ENCODE data around the gene MYCBPAP. TPM values are rescaled to one million over a fixed set of nuclear protein-coding genes. Genes with fewer than 3 reads are reported as not detected.
A peak's percentile ranks its signal among the peaks of the same experiment; 100 is the strongest.

The MYCBPAP gene
- total and polyA plus RNA-seq, 7 experiments from 2014 or later = 0.59 to 9.0 (median 5.1) TPM; not detected in 1

- intact Hi-C loops (cut with micrococcal nuclease) = no loop called here
Observed at GRCh38 chr17:50499721-50500120, 8.5 kb upstream of the MYCBPAP start.

GRCh38 chr17:50501054-50501453 is 7.2 kb upstream of the MYCBPAP start:
- H3K27me3 Mint-ChIP-seq = peaks cover 0 to 3% (median 0%) of the 10 kb centered on the region in 5 donors
- ATAC-seq (no peak), DNase-seq (peak in 1 of 9 donors; percentile 18)
- H3K4me3 Mint-ChIP-seq = no peak overlapping the region
- H3K36me3 Mint-ChIP-seq = no peaks in the 10 kb centered on the region
- no peaks in the 10 kb centered on the region for H3K36me3 ChIP-seq (ENCODE audit: control insufficient read depth in 2 of 3, insufficient read depth in 3 of 3, low read length in 3 of 3)
- peaks cover 0 to 23% (median 13%) of the 10 kb centered on the region in 7 donors for H3K4me1 Mint-ChIP-seq
- POLR2A ChIA-PET = interaction anchor here (0.9 to 1.5 kb wide), 3 partner anchors 8 to 21 kb away, joined by 3 to 5 read pairs (median 3); no protein-coding TSS in a partner anchor
- no peak overlapping the region for H3K27ac Mint-ChIP-seq
- H3K27ac ChIP-seq (ENCODE audit: low read depth, low read length) = no peak overlapping the region
- no peak overlapping the region for H3K4me3 ChIP-seq (ENCODE audit: low read length)
- no peaks in the 10 kb centered on the region for H3K9me3 ChIP-seq (ENCODE audit: control insufficient read depth in 2 of 3, low read length in 3 of 3)
- CTCF ChIA-PET = interaction anchor here (0.6 to 2.5 kb wide), 5 partner anchors 16 to 55 kb away, joined by 3 to 13 read pairs (median 7); partner anchors contain the start of gene RSAD1
- no peaks in the 10 kb centered on the region for H3K27me3 ChIP-seq (ENCODE audit: control insufficient read depth in 2 of 2, insufficient read depth in 2 of 2, low read length in 2 of 2)
- H3K4me1 ChIP-seq (ENCODE audit: control insufficient read depth in 2 of 2, insufficient read depth in 2 of 2, low read length in 2 of 2) = peaks cover 0 to 8% of the 10 kb centered on the region in 2 donors
- intact Hi-C loops (cut with micrococcal nuclease) = loop anchor here in 1 of 2 donors (1.0 kb wide), 2 partner anchors 23 to 139 kb away; partner anchors contain the start of gene RSAD1
- H3K9me3 Mint-ChIP-seq = no peaks in the 10 kb centered on the region

More at GRCh38 chr17:50499721-50500120, 8.5 kb upstream of the MYCBPAP start:
- Mint-ChIP-seq H3K4me3 (no peak overlapping the region), H3K4me1 (peaks cover 0 to 16% (median 10%) of the 10 kb centered on the region in 7 donors), H3K9me3 (no peaks in the 10 kb centered on the region), H3K27me3 (peaks cover 0 to 7% (median 0%) of the 10 kb centered on the region in 5 donors), H3K27ac (no peak overlapping the region), H3K36me3 (no peaks in the 10 kb centered on the region)
- no peak for ATAC-seq
- CTCF ChIA-PET = interaction anchor here (0.7 to 2.3 kb wide), 2 partner anchors 12 to 18 kb away, joined by 3 to 7 read pairs; no protein-coding TSS in a partner anchor
- H3K27ac ChIP-seq (ENCODE audit: low read depth, low read length) = no peak overlapping the region
- POLR2A ChIA-PET = interaction anchor here (1.5 kb wide), 1 partner anchor 20 kb away, joined by 3 read pairs; no protein-coding TSS in a partner anchor
- peaks cover 0 to 7% of the 10 kb centered on the region in 2 donors for H3K4me1 ChIP-seq (ENCODE audit: control insufficient read depth in 2 of 2, insufficient read depth in 2 of 2, low read length in 2 of 2)
- DNase-seq = no peak
- H3K36me3 ChIP-seq (ENCODE audit: control insufficient read depth in 2 of 3, insufficient read depth in 3 of 3, low read length in 3 of 3) = no peaks in the 10 kb centered on the region
- no peaks in the 10 kb centered on the region for H3K27me3 ChIP-seq (ENCODE audit: control insufficient read depth in 2 of 2, insufficient read depth in 2 of 2, low read length in 2 of 2)
- no peaks in the 10 kb centered on the region for H3K9me3 ChIP-seq (ENCODE audit: control insufficient read depth in 2 of 3, low read length in 3 of 3)
- no peak overlapping the region for H3K4me3 ChIP-seq (ENCODE audit: low read length)

GRCh38 chr17:50502301-50502990 is 5.8 kb upstream of the MYCBPAP start:
- intact Hi-C loops (cut with micrococcal nuclease) = no loop called here
- H3K4me3 Mint-ChIP-seq = no peak overlapping the region
- Histone ChIP-seq H3K4me1 (ENCODE audit: control insufficient read depth in 2 of 2, insufficient read depth in 2 of 2, low read length in 2 of 2) (peaks cover 0 to 8% of the 10 kb centered on the region in 2 donors), H3K9me3 (ENCODE audit: control insufficient read depth in 2 of 3, low read length in 3 of 3) (no peaks in the 10 kb centered on the region), H3K36me3 (ENCODE audit: control insufficient read depth in 2 of 3, insufficient read depth in 3 of 3, low read length in 3 of 3) (no peaks in the 10 kb centered on the region), H3K4me3 (ENCODE audit: low read length) (no peak overlapping the region), H3K27me3 (ENCODE audit: control insufficient read depth in 2 of 2, insufficient read depth in 2 of 2, low read length in 2 of 2) (no peaks in the 10 kb centered on the region), H3K27ac (ENCODE audit: low read depth, low read length) (no peak overlapping the region)
- ChIA-PET POLR2A (interaction anchor here (0.6 to 0.7 kb wide), 2 partner anchors 19 to 31 kb away, joined by 3 to 4 read pairs; no protein-coding TSS in a partner anchor), CTCF (interaction anchor here (0.6 to 2.5 kb wide), 4 partner anchors 15 to 65 kb away, joined by 4 to 13 read pairs (median 9); partner anchors contain the start of gene RSAD1)
- H3K27me3 Mint-ChIP-seq = peaks cover 0 to 2% (median 0%) of the 10 kb centered on the region in 5 donors
- H3K9me3 Mint-ChIP-seq = no peaks in the 10 kb centered on the region
- DNase-seq (no peak), ATAC-seq (no peak)
- no peaks in the 10 kb centered on the region for H3K36me3 Mint-ChIP-seq
- H3K27ac Mint-ChIP-seq = peak overlapping the region in 4 of 9 donors; percentile 13 to 79 (median 66)
- peaks cover 0 to 24% (median 13%) of the 10 kb centered on the region in 7 donors for H3K4me1 Mint-ChIP-seq

GRCh38 chr17:50505591-50506130 is 2.6 kb upstream of the MYCBPAP start:
- Histone ChIP-seq H3K27me3 (ENCODE audit: control insufficient read depth in 2 of 2, insufficient read depth in 2 of 2, low read length in 2 of 2) (no peaks in the 10 kb centered on the region), H3K9me3 (ENCODE audit: control insufficient read depth in 2 of 3, low read length in 3 of 3) (no peaks in the 10 kb centered on the region), H3K4me3 (ENCODE audit: low read length) (no peak overlapping the region), H3K4me1 (ENCODE audit: control insufficient read depth in 2 of 2, insufficient read depth in 2 of 2, low read length in 2 of 2) (peaks cover 6 to 14% of the 10 kb centered on the region in 2 donors), H3K36me3 (ENCODE audit: control insufficient read depth in 2 of 3, insufficient read depth in 3 of 3, low read length in 3 of 3) (no peaks in the 10 kb centered on the region), H3K27ac (ENCODE audit: low read depth, low read length) (no peak overlapping the region)
- DNase-seq (no peak), ATAC-seq (no peak)
- intact Hi-C loops (cut with micrococcal nuclease) = no loop called here
- Mint-ChIP-seq H3K27ac (peak overlapping the region in 3 of 9 donors; percentile 51 to 80 (median 77)), H3K4me3 (peak overlapping the region in 1 of 10 donors; percentile 2), H3K36me3 (peaks cover 0 to 3% (median 0%) of the 10 kb centered on the region in 5 donors), H3K9me3 (no peaks in the 10 kb centered on the region), H3K27me3 (no peaks in the 10 kb centered on the region), H3K4me1 (peaks cover 0 to 45% (median 32%) of the 10 kb centered on the region in 7 donors)
- POLR2A ChIA-PET = interaction anchor here (0.6 to 0.9 kb wide), 2 partner anchors 13 to 26 kb away, joined by 3 read pairs; no protein-coding TSS in a partner anchor
- CTCF ChIA-PET = interaction anchor here (0.7 kb wide), 2 partner anchors 14 to 37 kb away, joined by 4 read pairs; partner anchors contain the start of gene CHAD

GRCh38 chr17:50506298-50506697 is 1.9 kb upstream of the MYCBPAP start:
- Mint-ChIP-seq H3K4me1 (peaks cover 0 to 48% (median 36%) of the 10 kb centered on the region in 7 donors), H3K36me3 (peaks cover 0 to 3% (median 0%) of the 10 kb centered on the region in 5 donors), H3K4me3 (peak overlapping the region in 3 of 10 donors; percentile 27 to 45 (median 29)), H3K27ac (peak overlapping the region in 3 of 9 donors; percentile 11 to 80 (median 36)), H3K27me3 (peaks cover 0 to 1% (median 0%) of the 10 kb centered on the region in 5 donors), H3K9me3 (no peaks in the 10 kb centered on the region)
- no peaks in the 10 kb centered on the region for H3K9me3 ChIP-seq (ENCODE audit: control insufficient read depth in 2 of 3, low read length in 3 of 3)
- no peak for ATAC-seq
- ChIA-PET POLR2A (no interaction called here), CTCF (no interaction called here)
- H3K4me3 ChIP-seq (ENCODE audit: low read length) = no peak overlapping the region
- H3K27me3 ChIP-seq (ENCODE audit: control insufficient read depth in 2 of 2, insufficient read depth in 2 of 2, low read length in 2 of 2) = no peaks in the 10 kb centered on the region
- no peak overlapping the region for H3K27ac ChIP-seq (ENCODE audit: low read depth, low read length)
- DNase-seq = no peak
- H3K36me3 ChIP-seq (ENCODE audit: control insufficient read depth in 2 of 3, insufficient read depth in 3 of 3, low read length in 3 of 3) = no peaks in the 10 kb centered on the region
- intact Hi-C loops (cut with micrococcal nuclease) = no loop called here
- peaks cover 8 to 14% of the 10 kb centered on the region in 2 donors for H3K4me1 ChIP-seq (ENCODE audit: control insufficient read depth in 2 of 2, insufficient read depth in 2 of 2, low read length in 2 of 2)
